ENCODE data around the gene EPS8. TPM values are rescaled to one million over a fixed set of nuclear protein-coding genes. Genes with fewer than 3 reads are reported as not detected.
"Not testable (repeated sequence)": the region's sequence is repeated elsewhere in the genome, so short reads cannot be mapped to it uniquely, and the experiment has no call there.

Gene EPS8
- total RNA-seq, 1 experiment from 2014 or later, result 32.0 TPM

- ChIA-PET CTCF (no interaction called here), POLR2A (no interaction called here)
- TF ChIP-seq SIN3A (IDR thresholded peaks at IDR 0.05; ENCODE audit: borderline replicate concordance, insufficient read depth, low read depth, low read length) (no peak), CTCF (IDR thresholded peaks at IDR 0.05) (no peak), REST (IDR thresholded peaks at IDR 0.05; ENCODE audit: insufficient read depth in 1 of 2, low read depth in 2 of 2, low read length in 1 of 2) (no peak), POLR2AphosphoS5 (IDR thresholded peaks at IDR 0.05; ENCODE audit: low read depth, low read length) (no peak), TCF7L2 (IDR thresholded peaks at IDR 0.05; ENCODE audit: low read depth, low read length) (no peak)
- BruUV-seq (replicated peaks), result no TSS peak
- Histone ChIP-seq H3K4me3 (ENCODE audit: low read depth in 2 of 2, low read length in 2 of 2) (no peak overlapping the region), H3K27ac (ENCODE audit: low read length) (no peak overlapping the region), H3K9me3 (ENCODE audit: control insufficient read depth, insufficient read depth, low read depth, low read length) (no peaks in the 10 kb centered on the region), H3K4me1 (ENCODE audit: control insufficient read depth, insufficient read depth, low read length) (no peaks in the 10 kb centered on the region), H3K36me3 (ENCODE audit: control insufficient read depth, insufficient read depth, low read length) (no peaks in the 10 kb centered on the region), H3K27me3 (ENCODE audit: control insufficient read depth, insufficient read depth, low read length) (no peaks in the 10 kb centered on the region)
- intact Hi-C loops (cut with micrococcal nuclease; ENCODE audit: unreplicated experiment) (no loop called here), in situ Hi-C loops (cut with HindIII; ENCODE audit: low pct_unique_long_range_greater_than_20kb, low sequenced_read_pairs) (no loop called here)
- DNase-seq (ENCODE audit: low read depth, low spot score), result no peak
- ATAC-seq, result no peak
These were observed 21.9 kb downstream of the EPS8 start for GRCh38 chr12:15767301-15767700.

GRCh38 chr12:15763328-15763727 lies 25.9 kb downstream of the EPS8 start:
- Histone ChIP-seq H3K27me3 (ENCODE audit: control insufficient read depth, insufficient read depth, low read length) (no peaks in the 10 kb centered on the region), H3K4me3 (ENCODE audit: low read depth in 2 of 2, low read length in 2 of 2) (no peak overlapping the region), H3K4me1 (ENCODE audit: control insufficient read depth, insufficient read depth, low read length) (no peaks in the 10 kb centered on the region), H3K36me3 (ENCODE audit: control insufficient read depth, insufficient read depth, low read length) (no peaks in the 10 kb centered on the region), H3K9me3 (ENCODE audit: control insufficient read depth, insufficient read depth, low read depth, low read length) (no peaks in the 10 kb centered on the region), H3K27ac (ENCODE audit: low read length) (no peak overlapping the region)
- ChIA-PET CTCF (interaction anchor here (0.5 kb wide), 1 partner anchor 268 kb away, joined by 3 read pairs; no protein-coding TSS in a partner anchor), POLR2A (no interaction called here)
- ATAC-seq (no peak), DNase-seq (ENCODE audit: low read depth, low spot score) (no peak)
- in situ Hi-C loops (cut with HindIII; ENCODE audit: low pct_unique_long_range_greater_than_20kb, low sequenced_read_pairs) (no loop called here), intact Hi-C loops (cut with micrococcal nuclease; ENCODE audit: unreplicated experiment) (no loop called here)
- TF ChIP-seq CTCF (IDR thresholded peaks at IDR 0.05) (no peak), POLR2AphosphoS5 (IDR thresholded peaks at IDR 0.05; ENCODE audit: low read depth, low read length) (no peak), REST (IDR thresholded peaks at IDR 0.05; ENCODE audit: insufficient read depth in 1 of 2, low read depth in 2 of 2, low read length in 1 of 2) (no peak), SIN3A (IDR thresholded peaks at IDR 0.05; ENCODE audit: borderline replicate concordance, insufficient read depth, low read depth, low read length) (no peak), TCF7L2 (IDR thresholded peaks at IDR 0.05; ENCODE audit: low read depth, low read length) (no peak)
- no TSS peak for BruUV-seq (replicated peaks)

GRCh38 chr12:15762162-15762561 lies 27.0 kb downstream of the EPS8 start:
- H3K9me3 ChIP-seq (ENCODE audit: control insufficient read depth, insufficient read depth, low read depth, low read length); H3K27ac ChIP-seq (ENCODE audit: low read length); in situ Hi-C loops (cut with HindIII; ENCODE audit: low pct_unique_long_range_greater_than_20kb, low sequenced_read_pairs); intact Hi-C loops (cut with micrococcal nuclease; ENCODE audit: unreplicated experiment); H3K27me3 ChIP-seq (ENCODE audit: control insufficient read depth, insufficient read depth, low read length); POLR2A ChIA-PET; BruUV-seq (replicated peaks); ATAC-seq; CTCF ChIA-PET; H3K36me3 ChIP-seq (ENCODE audit: control insufficient read depth, insufficient read depth, low read length); H3K4me1 ChIP-seq (ENCODE audit: control insufficient read depth, insufficient read depth, low read length); DNase-seq (ENCODE audit: low read depth, low spot score); H3K4me3 ChIP-seq (ENCODE audit: low read depth in 2 of 2, low read length in 2 of 2): not testable (repeated sequence)
